Mammary epithelial cell (primary cell): ENCODE data around the gene ABCB4.

Source experiments
- EZH2 ChIP-seq: IDR thresholded peaks from 2 replicates; pipeline ENCODE4 v1.6.1; 2012; ENCODE audit warnings: low read length, inconsistent platforms, borderline replicate concordance
- TF ChIP-seq, protein P1 (sequence below), 2 donors: IDR thresholded peaks in 1 of 2; conservative IDR thresholded peaks in 1 of 2; 2 replicates each; pipeline ENCODE4 v1.5.1; 2011 to 2012; ENCODE audit warnings: inconsistent platforms in 2 of 2, low read length in 2 of 2, mild to moderate bottlenecking in 2 of 2, control low read depth in 1 of 2, low read depth in 1 of 2; ENCODE audit not compliant: insufficient read depth in 1 of 2; ENCODE audit errors: extremely low read depth in 1 of 2

- TF ChIP-seq, protein P1, sequence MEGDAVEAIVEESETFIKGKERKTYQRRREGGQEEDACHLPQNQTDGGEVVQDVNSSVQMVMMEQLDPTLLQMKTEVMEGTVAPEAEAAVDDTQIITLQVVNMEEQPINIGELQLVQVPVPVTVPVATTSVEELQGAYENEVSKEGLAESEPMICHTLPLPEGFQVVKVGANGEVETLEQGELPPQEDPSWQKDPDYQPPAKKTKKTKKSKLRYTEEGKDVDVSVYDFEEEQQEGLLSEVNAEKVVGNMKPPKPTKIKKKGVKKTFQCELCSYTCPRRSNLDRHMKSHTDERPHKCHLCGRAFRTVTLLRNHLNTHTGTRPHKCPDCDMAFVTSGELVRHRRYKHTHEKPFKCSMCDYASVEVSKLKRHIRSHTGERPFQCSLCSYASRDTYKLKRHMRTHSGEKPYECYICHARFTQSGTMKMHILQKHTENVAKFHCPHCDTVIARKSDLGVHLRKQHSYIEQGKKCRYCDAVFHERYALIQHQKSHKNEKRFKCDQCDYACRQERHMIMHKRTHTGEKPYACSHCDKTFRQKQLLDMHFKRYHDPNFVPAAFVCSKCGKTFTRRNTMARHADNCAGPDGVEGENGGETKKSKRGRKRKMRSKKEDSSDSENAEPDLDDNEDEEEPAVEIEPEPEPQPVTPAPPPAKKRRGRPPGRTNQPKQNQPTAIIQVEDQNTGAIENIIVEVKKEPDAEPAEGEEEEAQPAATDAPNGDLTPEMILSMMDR (conservative IDR thresholded peaks at IDR 0.05 in 1 of 2, IDR thresholded peaks at IDR 0.05 in 1 of 2; ENCODE audit: extremely low read depth in 1 of 2, insufficient read depth in 1 of 2, low read depth in 1 of 2, low read length in 2 of 2) = no peak
- no peak for TF ChIP-seq EZH2
Measured at GRCh38 chr7:87517136-87517815, 41.8 kb upstream of the ABCB4 start.
